H9 (cell line): ENCODE data around the gene SLC35B4. TPM values are rescaled to one million over a fixed set of nuclear protein-coding genes. Genes with fewer than 3 reads are reported as not detected.

Experiments
- DNase-seq: peaks from one replicate; pipeline ENCODE4 v3.0.0-alpha.2; 2017
- H2AFZ ChIP-seq: one replicate; pipeline ENCODE4 v1.6.1; 2013; ENCODE audit warnings: mild to moderate bottlenecking, low read length, control low read depth, moderate library complexity
- H2AK5ac ChIP-seq: 2 replicates; pipeline ENCODE4 v1.6.1; 2013; ENCODE audit warnings: low read length, control low read depth, mixed read lengths; ENCODE audit not compliant: insufficient read length
- H2BK120ac ChIP-seq: one replicate; pipeline ENCODE4 v1.6.1; 2013; ENCODE audit warnings: low read depth, mild to moderate bottlenecking, low read length, control low read depth, inconsistent platforms; ENCODE audit not compliant: poor library complexity, severe bottlenecking
- H2BK12ac ChIP-seq: 2 replicates; pipeline ENCODE4 v1.6.1; 2013; ENCODE audit warnings: low read length, control low read depth, mixed read lengths, low read depth; ENCODE audit not compliant: insufficient read length
- H2BK15ac ChIP-seq: 2 replicates; pipeline ENCODE4 v1.6.1; 2013; ENCODE audit warnings: low read depth, low read length, control low read depth
- H2BK20ac ChIP-seq: one replicate; pipeline ENCODE4 v1.6.1; 2013; ENCODE audit warnings: low read depth, mild to moderate bottlenecking, low read length, control low read depth, inconsistent platforms; ENCODE audit not compliant: poor library complexity, severe bottlenecking
- H2BK5ac ChIP-seq: 2 replicates; pipeline ENCODE4 v1.6.1; 2013; ENCODE audit warnings: low read length, control low read depth, mixed read lengths; ENCODE audit not compliant: insufficient read length
- H3K14ac ChIP-seq: 2 replicates; pipeline ENCODE4 v1.6.1; 2013; ENCODE audit warnings: low read length, control low read depth; ENCODE audit not compliant: insufficient read depth
- H3K18ac ChIP-seq: 2 replicates; pipeline ENCODE4 v1.6.1; 2013; ENCODE audit warnings: low read depth, mild to moderate bottlenecking, mixed read lengths, low read length, control low read depth; ENCODE audit not compliant: insufficient read length
- H3K23ac ChIP-seq: 2 replicates; pipeline ENCODE4 v1.6.1; 2013; ENCODE audit warnings: low read length, control low read depth, mixed read lengths, low read depth; ENCODE audit not compliant: insufficient read length
- H3K23me2 ChIP-seq: 2 replicates; pipeline ENCODE4 v1.6.1; 2013; ENCODE audit warnings: low read depth, mild to moderate bottlenecking, mixed read lengths, low read length, control low read depth; ENCODE audit not compliant: insufficient read length, poor library complexity, severe bottlenecking
- H3K27ac ChIP-seq: 2 replicates; pipeline ENCODE4 v1.5.1; 2013; ENCODE audit warnings: low read length, control low read depth, mixed read lengths, low read depth; ENCODE audit not compliant: insufficient read length
- H3K27me3 ChIP-seq: 2 replicates; pipeline ENCODE4 v1.6.1; 2013; ENCODE audit warnings: low read length, control low read depth, inconsistent platforms; ENCODE audit not compliant: insufficient read depth
- H3K4ac ChIP-seq: 2 replicates; pipeline ENCODE4 v1.6.1; 2013; ENCODE audit warnings: low read depth, mild to moderate bottlenecking, control low read depth, inconsistent platforms, low read length, moderate library complexity
- H3K4me1 ChIP-seq: 2 replicates; pipeline ENCODE4 v1.6.1; 2013; ENCODE audit warnings: low read length, control low read depth, inconsistent platforms; ENCODE audit not compliant: insufficient read depth
- H3K4me2 ChIP-seq: 2 replicates; pipeline ENCODE4 v1.6.1; 2013; ENCODE audit warnings: low read length, control low read depth, mixed read lengths; ENCODE audit not compliant: insufficient read length, insufficient read depth
- H3K56ac ChIP-seq: 2 replicates; pipeline ENCODE4 v1.6.1; 2013; ENCODE audit warnings: low read depth, mild to moderate bottlenecking, mixed read lengths, low read length, control low read depth; ENCODE audit not compliant: insufficient read length
- H3K79me1 ChIP-seq: 2 replicates; pipeline ENCODE4 v1.6.1; 2013; ENCODE audit warnings: low read depth, mild to moderate bottlenecking, moderate library complexity, low read length, control low read depth, inconsistent platforms; ENCODE audit not compliant: insufficient read depth, poor library complexity, severe bottlenecking
- H3K79me2 ChIP-seq: 2 replicates; pipeline ENCODE4 v1.6.1; 2013; ENCODE audit warnings: low read length, control low read depth, inconsistent platforms; ENCODE audit not compliant: insufficient read depth
- H3K9ac ChIP-seq: 2 replicates; pipeline ENCODE4 v1.6.1; 2013; ENCODE audit warnings: low read length, control low read depth, mixed read lengths; ENCODE audit not compliant: insufficient read length; ENCODE audit errors: extremely low read depth
- H3K9me3 ChIP-seq: one replicate; pipeline ENCODE4 v1.6.1; 2013; ENCODE audit warnings: low read depth, low read length, inconsistent platforms; ENCODE audit not compliant: control insufficient read depth
- H3T11ph ChIP-seq: one replicate; pipeline ENCODE4 v1.6.1; 2013; ENCODE audit warnings: mild to moderate bottlenecking, low read length, control low read depth, inconsistent platforms
- H4K20me1 ChIP-seq: one replicate; pipeline ENCODE4 v1.6.1; 2013; ENCODE audit not compliant: control insufficient read depth, insufficient read length, insufficient read depth
- H4K5ac ChIP-seq: 2 replicates; pipeline ENCODE4 v1.6.1; 2013; ENCODE audit warnings: low read depth, mild to moderate bottlenecking, mixed read lengths, low read length, control low read depth; ENCODE audit not compliant: insufficient read length
- H4K8ac ChIP-seq: replicated peaks from 2 replicates; pipeline ENCODE4 v1.6.1; 2013; ENCODE audit warnings: low read length, control low read depth, mixed read lengths, low read depth; ENCODE audit not compliant: insufficient read length
- H4K91ac ChIP-seq: 2 replicates; pipeline ENCODE4 v1.6.1; 2013; ENCODE audit warnings: low read depth, mild to moderate bottlenecking, moderate library complexity, mixed read lengths, low read length, control low read depth; ENCODE audit not compliant: insufficient read length
- H3K27ac Mint-ChIP-seq, 3 experiments: 2 replicates in 2 of 3; 3 replicates in 1 of 3; pipeline ENCODE4 v1.8.0; 2020 to 2021; ENCODE audit warnings: mixed read lengths in 3 of 3, mild to moderate bottlenecking in 1 of 3, moderate library complexity in 1 of 3
- H3K27me3 Mint-ChIP-seq: 2 replicates; pipeline ENCODE4 v1.8.0; 2021; ENCODE audit warnings: low read depth, mild to moderate bottlenecking, moderate library complexity, mixed read lengths
- H3K36me3 Mint-ChIP-seq, 3 experiments: 2 replicates in 2 of 3; 3 replicates in 1 of 3; pipeline ENCODE4 v1.8.0; 2020 to 2021; ENCODE audit warnings: low read depth in 3 of 3, mixed read lengths in 3 of 3; ENCODE audit not compliant: insufficient read depth in 1 of 3
- H3K4me1 Mint-ChIP-seq, 2 experiments: 2 replicates each; pipeline ENCODE4 v1.8.0; 2020; ENCODE audit warnings: mixed read lengths in 2 of 2
- H3K4me3 Mint-ChIP-seq, 2 experiments: 2 replicates in 1 of 2; 3 replicates in 1 of 2; pipeline ENCODE4 v1.8.0; 2020 to 2021; ENCODE audit warnings: mild to moderate bottlenecking in 2 of 2, mixed read lengths in 2 of 2, moderate library complexity in 1 of 2
- H3K9me3 Mint-ChIP-seq, 2 experiments: 2 replicates in 1 of 2; 3 replicates in 1 of 2; pipeline ENCODE4 v1.8.0; 2020; ENCODE audit warnings: mild to moderate bottlenecking in 2 of 2, mixed read lengths in 2 of 2, moderate library complexity in 1 of 2
- CTCF ChIP-seq: fragments of 200-600 bp; sonication (generic); conservative IDR thresholded peaks from 3 replicates; pipeline ENCODE4 v1.8.0; 2021; ENCODE audit warnings: antibody characterized with exemption, mild to moderate bottlenecking
- WGBS: extraction: QIAGEN DNeasy Blood & Tissue Kit; methylation state at CpG from one replicate; pipeline ENCODE4 v1.1.7; 2013; ENCODE audit warnings: missing lambda C conversion rate, low lambda C conversion rate, mixed read lengths; ENCODE audit not compliant: insufficient read length; ENCODE audit errors: extremely low coverage; 5-methylcytosine and 5-hydroxymethylcytosine counted together
- total RNA-seq: library from RNA; stranded (reverse); gene quantifications from 2 replicates; pipeline ENCODE4 v1.2.1, GENCODE V29; 2021

The SLC35B4 gene
- total RNA-seq, 1 experiment from 2014 or later, result 33.4 TPM

DNA sequence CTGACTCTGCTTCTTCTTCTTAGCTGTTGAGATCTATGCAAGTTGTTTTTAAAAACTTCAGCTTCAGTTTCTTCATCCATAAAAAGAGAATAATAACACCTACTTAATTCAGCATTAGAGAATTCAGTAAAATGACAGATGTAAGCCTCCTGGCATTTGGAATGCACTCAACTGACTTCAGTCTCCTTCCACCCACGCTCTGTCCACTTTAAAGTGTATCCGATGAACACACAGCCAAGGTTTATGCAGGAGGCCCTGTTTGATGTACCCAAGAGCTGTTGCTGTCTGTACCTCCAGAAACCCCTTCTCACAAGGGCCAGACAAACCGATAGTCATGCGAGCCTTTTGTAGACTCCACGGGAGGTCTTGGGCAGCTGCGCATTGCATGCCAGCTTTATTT, 27.1 kb upstream of the SLC35B4 start:
- Histone ChIP-seq H3K79me2 (no peaks in the 10 kb centered on the region), H3K14ac (no peak overlapping the region), H3K79me1 (no peaks in the 10 kb centered on the region), H3K4ac (no peak overlapping the region), H3K18ac (no peak overlapping the region), H4K8ac (no peak overlapping the region), H4K5ac (no peak overlapping the region), H3K4me2 (no peak overlapping the region), H3K56ac (no peak overlapping the region), H2AK5ac (no peak overlapping the region), H3K9ac (no peak overlapping the region), H2BK5ac (no peak overlapping the region), H2BK20ac (no peak overlapping the region), H4K91ac (no peak overlapping the region), H3T11ph (no peak overlapping the region), H2AFZ (no peak overlapping the region), H3K23ac (no peak overlapping the region), H4K20me1 (no peaks in the 10 kb centered on the region), H3K9me3 (no peaks in the 10 kb centered on the region), H3K4me1 (no peaks in the 10 kb centered on the region), H3K27me3 (no peaks in the 10 kb centered on the region), H2BK120ac (no peak overlapping the region), H3K27ac (no peak overlapping the region), H2BK12ac (no peak overlapping the region), H3K23me2 (no peaks in the 10 kb centered on the region), H2BK15ac (no peak overlapping the region)
- Mint-ChIP-seq H3K4me1 (peaks cover 4 to 7% of the 10 kb centered on the region in 2 experiments; a peak in 3 of 4 replicates), H3K27me3 (peaks cover 1% of the 10 kb centered on the region), H3K36me3 (peaks cover 0 to 4% (median under 1%) of the 10 kb centered on the region in 3 experiments; a peak in 5 of 7 replicates), H3K27ac (no peak overlapping the region), H3K9me3 (peaks cover 5% of the 10 kb centered on the region in 2 experiments; a peak in 4 of 5 replicates), H3K4me3 (no peak overlapping the region)
- DNase-seq, result no peak
- TF ChIP-seq CTCF, result no peak
- WGBS, result no CpG with 5 or more reads among the region's 6 CpGs
